Femur (tissue), 1 donor: ENCODE data around the gene SPEM3.

ENCODE experiments used
- DNase-seq: peaks from one replicate; pipeline ENCODE4 v3.0.0-alpha.2; 2017

Gene SPEM3

DNA sequence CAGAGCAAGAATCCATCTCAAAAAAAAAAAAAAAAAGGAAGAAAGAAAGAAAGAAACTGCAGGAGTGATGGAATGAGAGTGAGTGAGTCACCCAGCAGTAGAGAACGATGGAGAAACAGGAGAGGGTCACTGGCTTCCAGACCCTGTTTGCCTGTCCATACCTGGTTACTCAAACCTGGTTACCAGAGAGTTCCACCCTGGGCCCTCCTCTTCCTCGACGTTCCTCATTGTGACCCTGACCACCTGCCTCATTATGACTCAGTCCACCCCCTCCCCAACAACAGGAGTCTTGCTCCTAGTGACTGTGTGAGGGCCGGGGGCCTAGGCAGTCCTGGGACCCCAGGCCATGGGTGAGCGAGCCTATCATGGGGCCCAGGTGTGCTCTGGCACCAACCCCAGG, at the start of gene SPEM3:
TSS of gene SPEM3 (plus strand) at position 301 of the 400 bp plus-strand sequence. CDS start at position 347, 46 bp downstream.
- no peak for DNase-seq

DNA sequence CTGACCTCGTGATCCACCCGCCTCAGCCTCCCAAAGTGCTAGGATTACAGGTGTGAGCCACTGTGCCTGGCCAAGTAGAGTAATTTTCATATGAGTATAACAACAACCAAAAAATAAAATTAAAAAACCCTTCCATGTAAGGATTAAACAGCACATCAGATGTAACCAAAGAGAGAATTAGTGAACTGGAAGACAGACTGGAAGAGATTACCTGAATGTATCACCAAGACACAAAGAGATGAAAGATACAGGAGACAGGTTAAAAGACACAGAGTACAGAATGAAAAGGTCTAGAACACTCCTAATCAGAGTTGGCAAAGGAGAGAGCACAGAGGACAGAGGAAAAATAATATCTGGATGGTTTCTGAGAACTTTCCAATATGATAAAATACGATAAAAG, 49.5 kb upstream of the SPEM3 start:
- no peak for DNase-seq

DNA sequence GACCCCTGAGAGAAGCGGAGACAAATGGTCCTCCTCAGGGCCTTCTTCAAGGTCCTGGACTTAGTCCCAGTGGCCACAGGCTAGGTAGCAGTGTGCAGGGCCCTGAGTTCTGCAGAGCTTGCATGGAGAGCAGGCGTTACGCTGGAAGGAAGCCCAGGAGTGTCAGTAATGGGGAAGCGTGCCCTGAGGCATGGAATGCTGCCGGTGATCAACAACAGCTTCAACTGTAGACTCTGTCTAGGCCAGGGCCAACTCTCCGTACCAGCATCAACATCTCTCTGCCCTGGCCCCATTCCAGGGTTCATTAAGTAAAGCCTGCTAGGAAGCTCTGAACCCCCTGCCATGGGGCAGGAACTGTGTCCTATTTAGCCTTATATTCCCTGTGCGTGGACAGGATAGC, 48.3 kb upstream of the SPEM3 start:
- DNase-seq, result peak; percentile 55

DNA sequence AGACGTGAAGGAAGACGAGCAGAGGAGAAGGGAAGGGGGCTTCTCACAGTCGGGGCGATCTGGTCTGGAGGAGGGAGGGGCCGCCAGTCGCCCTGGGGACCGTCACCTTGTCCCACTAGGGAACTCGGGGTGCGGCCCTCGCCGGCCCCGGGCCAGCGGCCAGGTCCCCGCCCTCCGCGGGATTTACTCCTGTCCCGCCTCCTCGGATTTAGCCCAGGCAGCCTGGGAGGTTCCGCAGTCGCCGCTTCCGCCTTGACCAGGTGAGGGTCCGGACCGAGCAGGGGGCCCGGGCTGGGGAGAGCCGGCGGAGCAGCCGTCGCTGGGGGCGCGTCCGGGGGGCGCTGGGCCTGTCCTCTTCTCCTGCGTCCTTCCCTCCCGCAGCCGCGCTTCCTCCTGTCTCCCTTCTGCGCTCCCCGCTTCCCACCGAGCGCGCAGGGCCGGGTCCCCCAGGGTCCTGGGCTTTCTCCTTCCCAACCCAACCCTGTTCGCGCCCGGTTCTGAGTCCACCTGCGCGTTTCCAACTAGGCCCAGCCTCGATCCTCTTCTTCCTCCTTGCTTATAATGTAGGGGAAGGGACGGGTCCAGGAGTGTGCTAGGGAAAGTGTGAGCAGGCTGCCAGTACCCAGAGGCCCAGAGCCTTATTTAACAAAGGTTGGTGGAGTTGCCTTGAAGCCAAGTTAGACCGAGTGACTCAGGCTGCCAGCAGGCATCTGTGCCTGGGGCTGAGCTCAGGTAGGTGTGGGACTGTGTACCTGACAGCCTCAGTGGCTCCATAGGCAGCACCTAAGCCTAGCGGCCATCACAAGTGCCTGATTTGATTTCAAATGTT, 47.6 kb upstream of the SPEM3 start, which contains the start of gene TNK1:
TSS of gene TNK1 (plus strand) at position 235 of the 829 bp plus-strand sequence. CDS start 1,838 bp downstream, outside the sequence.
- DNase-seq, result no peak

DNA sequence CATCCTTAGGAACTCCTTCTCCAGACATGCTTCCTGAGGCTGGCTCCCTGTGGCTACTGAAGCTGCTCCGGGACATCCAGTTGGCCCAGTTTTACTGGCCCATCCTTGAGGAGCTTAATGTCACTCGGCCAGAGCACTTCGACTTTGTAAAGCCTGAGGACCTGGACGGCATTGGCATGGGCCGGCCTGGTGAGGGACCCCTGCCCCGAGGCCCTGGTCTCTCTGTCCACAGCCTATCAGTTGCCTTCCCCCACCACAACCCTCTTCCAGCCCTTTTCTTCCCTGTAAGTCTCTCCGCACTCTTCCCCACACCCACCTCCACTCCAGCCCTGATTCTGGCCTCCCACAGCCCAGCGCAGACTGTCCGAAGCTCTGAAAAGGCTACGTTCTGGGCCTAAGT, 45.8 kb upstream of the SPEM3 start:
- no peak for DNase-seq

DNA sequence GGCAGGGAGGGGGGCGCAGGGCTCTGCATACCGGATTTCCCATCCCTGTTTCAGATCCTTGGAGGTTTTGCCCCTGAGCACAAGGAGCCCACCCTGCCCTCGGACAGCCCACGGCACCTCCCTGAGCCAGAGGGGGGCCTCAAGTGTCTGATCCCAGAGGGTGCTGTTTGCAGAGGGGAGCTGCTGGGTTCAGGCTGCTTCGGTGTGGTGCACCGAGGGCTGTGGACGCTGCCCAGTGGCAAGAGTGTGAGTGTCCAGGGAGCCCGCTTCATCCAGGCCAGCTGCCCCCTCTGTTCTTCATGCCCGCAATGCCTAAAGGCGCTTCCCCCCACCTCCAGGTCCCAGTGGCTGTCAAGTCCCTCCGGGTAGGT, 45.3 kb upstream of the SPEM3 start:
- DNase-seq, result no peak

DNA sequence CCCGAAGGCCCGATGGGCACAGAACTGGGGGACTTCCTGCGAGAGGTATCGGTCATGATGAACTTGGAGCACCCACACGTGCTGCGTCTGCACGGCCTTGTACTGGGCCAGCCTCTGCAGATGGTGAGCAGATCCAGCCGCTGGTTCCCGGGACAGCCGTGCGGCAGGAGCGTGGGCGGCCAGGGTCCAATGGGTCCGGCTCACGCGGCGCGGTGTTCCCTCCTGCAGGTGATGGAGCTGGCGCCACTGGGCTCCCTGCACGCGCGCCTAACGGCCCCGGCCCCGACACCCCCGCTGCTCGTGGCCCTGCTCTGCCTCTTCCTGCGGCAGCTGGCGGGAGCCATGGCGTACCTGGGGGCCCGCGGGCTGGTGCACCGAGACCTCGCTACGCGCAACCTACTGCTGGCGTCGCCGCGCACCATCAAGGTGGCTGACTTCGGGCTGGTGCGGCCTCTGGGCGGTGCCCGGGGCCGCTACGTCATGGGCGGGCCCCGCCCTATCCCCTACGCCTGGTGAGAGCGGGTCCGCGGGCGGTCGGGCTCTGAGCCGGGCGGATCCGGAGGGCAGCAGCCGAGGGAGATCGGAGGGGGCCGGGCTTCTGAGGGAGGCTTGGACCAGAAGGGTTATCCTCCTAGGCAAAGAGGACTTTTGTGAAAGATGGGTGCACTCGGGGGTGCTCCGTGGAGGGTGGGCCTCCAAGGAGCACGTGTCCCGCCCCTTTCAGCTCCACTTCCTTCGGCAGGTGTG, 44.7 kb upstream of the SPEM3 start:
- peak; percentile 61 for DNase-seq

DNA sequence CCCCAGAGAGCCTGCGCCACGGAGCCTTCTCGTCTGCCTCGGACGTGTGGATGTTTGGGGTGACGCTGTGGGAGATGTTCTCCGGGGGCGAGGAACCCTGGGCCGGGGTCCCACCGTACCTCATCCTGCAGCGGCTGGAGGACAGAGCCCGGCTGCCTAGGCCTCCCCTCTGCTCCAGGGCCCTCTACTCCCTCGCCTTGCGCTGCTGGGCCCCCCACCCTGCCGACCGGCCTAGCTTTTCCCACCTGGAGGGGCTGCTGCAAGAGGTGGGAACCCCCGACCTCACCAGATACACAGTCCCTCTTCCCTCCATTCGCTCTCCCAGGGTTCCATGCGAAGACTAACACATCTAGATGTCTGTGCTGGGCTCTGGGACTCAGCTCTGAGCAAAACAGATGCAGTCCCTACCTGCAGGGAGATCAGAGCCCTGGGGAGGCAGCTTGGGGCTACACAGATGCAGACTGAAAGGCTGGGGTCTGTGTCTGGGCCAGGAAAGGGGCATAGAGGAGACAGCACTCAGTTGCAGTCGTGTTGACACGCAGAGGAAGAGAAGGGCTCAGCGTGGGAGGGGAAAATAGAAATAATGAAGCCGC, 44.1 kb upstream of the SPEM3 start:
- DNase-seq, result no peak

DNA sequence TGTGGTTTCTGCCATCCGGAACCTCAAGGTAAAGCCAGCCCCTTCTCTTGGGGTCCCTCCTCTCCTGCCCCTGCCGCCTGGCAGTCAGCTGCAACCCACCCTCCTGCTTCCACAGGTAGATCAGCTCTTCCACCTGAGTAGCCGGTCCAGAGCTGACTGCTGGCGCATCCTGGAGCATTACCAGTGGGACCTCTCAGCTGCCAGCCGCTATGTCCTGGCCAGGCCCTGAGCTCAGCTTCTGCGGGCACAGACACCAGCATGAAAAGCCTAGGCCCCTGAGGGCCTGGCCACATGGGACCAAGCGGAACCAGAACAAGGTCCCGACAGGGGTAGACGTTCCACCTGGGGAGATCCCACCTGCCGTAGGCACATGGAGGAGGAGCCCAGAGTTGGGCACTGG, 39.8 kb upstream of the SPEM3 start:
- DNase-seq, result no peak

DNA sequence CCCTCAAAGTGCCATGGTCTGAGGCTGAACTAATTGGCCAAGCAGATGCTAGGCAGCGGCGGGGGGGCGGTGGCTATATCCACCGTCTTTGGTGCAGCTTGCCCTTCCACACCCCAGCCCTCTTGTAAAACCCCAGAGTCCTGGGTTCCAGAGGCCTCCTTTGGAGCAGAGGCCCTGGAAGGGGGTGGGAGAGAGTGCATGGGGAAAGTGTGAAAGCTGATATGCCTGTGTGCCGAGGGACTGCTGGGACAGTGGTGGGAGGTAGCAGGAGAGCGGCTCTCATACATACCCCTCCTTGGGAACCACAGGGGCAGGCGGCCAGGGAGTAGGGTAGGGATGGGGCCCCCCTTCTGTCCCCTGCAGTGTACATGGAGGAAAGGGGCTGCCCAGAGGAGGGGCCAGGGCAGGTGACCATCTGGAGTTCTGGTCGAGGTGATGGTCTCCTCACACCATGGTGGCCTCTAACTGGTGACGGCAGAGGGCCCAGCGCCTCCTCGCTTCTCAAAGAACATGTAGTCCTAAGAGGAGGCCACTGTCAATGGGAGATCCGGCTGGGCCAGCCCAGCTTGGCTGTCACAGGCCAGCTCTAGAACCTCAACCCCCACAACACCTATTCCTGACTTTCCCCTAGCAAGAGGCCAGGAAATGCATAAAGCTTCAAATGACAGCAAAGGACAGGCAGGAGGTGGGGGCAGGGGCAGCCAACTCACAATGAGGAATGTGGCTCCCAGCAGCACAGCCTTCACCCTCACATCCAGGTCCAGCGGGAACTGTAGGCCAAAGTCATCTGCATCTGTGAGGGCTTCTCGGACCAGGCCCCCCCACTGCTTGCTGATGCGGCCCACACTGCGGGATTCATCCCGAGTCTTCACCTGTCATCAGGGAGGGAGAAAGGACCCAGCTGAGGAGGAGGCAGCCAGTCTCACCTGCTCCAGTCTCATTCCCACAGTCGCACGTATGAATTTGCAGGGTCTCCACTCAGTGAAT, 38.4 kb upstream of the SPEM3 start:
- DNase-seq, result no peak

DNA sequence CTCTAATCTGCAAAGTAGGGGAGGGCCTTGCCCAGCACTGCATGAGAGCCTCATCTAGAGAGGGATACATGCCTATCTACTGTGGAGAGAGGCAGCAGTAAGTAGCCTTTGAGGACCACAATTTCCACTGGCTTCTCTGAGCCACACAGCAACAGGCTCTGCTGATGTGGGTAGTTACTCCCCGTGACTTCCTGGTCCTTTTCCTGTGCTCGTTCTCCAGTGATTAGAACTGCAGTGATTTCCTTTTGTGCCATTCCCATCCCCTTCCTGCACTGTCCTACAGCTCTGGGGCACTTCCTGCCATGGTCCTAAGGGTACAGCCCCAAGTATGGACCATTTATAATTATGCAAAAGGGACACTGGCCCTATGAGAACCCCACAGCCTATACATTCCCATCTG, 37.4 kb upstream of the SPEM3 start:
- no peak for DNase-seq

DNA sequence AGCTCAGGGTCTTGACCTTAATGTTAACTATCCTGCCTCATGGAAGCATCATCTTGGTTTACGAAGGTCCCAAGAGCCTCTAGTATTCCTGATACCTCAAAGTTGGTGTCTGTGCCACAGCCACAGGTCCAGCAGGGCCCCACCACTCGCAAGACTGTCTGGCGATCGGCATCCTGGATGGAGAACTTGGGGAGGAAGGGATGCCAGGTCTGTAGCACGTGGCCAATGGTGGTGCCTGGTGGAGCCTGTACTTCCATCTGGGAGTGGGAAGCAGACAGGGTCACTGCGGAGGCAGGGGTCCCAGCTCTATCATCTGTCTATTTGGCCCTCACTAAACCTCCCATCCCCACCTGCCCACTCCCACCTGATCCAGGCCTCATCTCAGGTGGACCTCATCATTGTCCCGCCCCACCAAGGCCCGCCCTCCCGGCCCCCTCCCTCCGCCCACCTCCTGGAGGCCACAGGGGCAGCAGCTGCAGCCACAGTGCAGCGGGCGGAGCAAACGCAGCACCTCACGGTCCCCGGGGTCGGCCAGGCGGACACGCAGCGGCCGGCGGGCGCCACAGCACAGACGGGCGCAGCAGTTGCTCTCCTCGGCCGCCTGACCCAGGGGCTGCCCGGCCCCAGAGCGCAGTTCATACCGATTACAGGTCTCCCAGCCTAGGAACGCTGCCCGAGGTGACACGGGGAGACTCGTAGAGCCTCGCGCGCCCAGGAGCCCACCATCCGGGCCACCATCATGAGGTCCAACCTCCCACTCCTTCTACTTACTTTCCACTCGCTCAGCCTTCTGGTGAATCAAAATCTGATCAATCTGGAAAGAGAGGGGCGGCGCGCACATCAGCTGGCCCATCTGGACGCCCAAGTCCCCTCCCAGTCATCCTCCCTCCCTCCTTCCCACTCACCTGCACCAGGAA, 35.7 kb upstream of the SPEM3 start:
- no peak for DNase-seq

DNA sequence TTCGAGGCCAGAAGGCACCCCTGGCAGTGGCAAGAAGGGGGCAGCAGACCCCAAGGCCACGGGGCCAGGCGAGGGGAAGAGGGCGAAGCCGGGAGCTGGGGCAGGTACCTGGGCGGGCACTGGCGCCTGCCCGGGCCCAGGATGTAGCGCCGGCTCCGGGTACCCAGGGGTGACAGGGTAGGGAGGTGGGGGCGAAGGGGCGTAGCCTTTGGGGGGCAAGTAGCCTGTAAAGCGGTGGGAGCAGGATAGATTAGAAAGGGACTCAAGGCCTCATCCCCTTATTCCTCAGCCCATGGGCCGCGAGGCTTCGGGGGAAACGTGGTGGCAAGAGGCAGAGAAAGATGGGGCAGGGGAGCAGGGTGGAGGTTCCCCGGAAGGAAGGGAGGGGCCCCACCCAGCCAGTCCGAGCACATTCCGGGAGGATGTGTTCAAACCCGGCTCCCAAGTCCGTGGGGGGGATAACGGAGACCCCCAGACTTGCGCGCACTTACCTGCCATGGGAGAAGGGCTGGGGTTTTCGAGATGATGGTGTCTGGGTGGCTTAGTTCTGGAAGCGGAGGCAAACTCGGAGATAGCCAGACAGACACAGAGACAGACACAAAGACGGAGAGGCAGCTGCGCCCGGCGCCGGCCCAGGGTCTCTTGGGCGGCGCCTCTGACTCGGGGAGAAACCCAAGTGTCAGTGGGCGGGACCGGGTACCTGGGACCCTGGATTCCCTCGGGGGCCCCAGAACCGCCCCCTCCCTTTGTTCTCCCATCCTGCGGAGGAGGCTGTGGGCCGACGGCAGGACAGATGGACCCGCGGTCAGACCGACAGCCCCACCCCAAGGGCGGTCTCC, 34.8 kb upstream of the SPEM3 start:
- no peak for DNase-seq

DNA sequence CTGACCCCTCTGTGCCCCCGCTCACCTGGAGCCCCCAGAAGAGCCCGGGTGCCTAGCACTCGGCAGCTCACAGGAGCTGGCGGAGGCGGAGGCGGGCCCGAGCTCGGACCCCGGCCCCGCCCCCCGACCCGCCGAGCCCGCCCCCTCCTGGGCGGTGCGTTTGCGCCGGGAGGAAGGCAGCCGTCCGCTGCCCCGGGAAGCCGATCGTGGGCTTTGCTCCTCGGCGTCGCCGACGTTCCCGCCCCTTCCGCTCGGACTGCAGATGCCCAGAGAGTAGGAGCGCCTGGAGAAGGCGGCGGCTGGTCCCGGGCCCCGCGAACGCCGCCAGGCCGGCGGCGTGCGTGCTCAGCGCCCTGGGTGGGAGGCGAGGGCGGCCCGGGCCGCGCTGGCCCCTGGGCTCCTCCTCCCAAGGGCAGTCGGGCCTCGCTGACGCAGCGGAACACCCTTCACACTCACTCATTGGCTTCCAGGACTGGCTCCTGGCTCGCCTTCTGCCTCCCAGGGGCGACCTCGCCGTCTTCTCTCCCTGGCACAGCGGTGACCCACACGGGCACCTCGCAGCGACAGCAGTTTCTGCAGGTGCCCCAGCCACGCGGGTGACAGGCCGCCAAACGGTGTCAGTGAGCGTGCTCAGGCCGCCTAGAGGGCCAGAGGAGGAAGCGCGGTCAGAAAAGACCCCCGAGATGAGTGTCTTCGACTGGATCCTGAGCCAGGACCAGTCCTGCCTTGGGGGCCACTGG, 34.0 kb upstream of the SPEM3 start, which contains the start of gene PLSCR3:
TSS of gene PLSCR3 (minus strand) at position 74 of the 740 bp plus-strand sequence. CDS start 415 bp downstream, outside the sequence.
- DNase-seq, result peak; percentile 93

DNA sequence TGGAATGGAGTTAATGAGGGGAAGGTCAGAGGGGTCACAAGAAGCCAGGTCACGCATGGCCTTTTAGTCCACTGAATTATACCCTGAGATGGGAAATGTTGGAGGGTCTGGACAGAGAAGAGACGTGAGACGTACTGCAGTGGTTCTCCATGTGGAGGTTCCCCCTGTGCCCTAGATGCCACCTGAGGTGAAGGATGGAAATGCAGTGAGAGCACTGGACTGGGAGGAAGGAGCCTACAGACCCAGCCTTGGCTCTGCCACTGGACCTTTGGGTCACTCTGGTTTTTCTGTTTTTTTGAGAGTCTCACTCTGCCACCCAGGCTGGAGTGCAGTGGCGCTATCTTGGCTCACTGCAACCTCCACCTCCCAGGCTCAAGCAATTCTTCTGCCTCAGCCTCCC, 32.5 kb upstream of the SPEM3 start:
- no peak for DNase-seq

DNA sequence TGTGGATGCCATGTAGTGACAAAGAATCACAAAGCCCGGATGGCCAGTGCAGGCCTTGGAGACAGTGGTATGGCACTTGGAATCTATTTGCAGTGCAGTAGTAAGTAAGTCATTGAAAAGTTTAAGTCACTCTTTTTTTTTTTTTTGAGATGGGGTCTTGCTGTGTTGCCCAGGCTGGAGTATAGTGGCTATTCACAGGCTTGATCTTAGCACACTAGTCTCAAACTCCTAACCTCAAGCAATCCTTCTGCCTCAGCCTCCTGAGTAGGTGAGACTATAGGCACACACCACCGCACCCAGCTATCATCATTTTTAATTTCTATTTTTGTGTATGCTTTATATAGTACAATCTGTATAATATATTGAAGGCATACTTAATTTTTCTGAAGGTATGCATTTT, 30.0 kb upstream of the SPEM3 start:
- no peak for DNase-seq

DNA sequence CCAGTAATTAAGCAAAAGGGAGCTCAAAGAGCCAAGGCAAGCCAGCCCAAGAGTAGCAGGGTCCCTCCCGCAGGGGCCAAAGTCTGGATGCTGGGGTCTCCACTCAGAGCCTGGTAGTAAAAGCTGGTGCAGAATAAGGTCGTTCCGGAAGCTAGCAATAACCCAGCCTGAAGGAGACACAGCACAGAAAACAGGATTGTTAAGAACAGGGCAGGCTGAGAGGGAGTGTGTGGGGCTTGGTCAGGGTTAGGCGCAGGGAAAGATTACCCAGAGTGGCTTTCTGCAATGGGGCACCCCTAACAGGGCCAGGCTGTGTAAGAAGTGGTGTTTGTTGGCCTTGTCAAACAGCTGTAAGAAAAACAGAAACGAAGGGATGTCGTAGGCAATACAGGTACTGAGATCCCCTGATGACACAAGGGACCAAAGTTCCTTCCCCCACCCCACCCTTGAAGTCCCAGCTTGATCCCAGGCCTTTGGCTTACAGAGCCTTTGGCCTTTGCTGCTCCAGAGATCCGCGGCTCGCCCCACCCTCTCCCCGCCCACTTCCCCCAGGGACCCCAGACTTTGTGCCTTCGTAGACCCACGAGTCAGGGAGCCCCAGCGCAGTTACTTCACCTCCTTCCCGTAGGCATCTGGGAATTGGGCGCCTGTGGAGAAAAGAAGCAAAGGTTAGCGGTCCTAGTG, 25.5 kb upstream of the SPEM3 start:
- DNase-seq, result no peak

DNA sequence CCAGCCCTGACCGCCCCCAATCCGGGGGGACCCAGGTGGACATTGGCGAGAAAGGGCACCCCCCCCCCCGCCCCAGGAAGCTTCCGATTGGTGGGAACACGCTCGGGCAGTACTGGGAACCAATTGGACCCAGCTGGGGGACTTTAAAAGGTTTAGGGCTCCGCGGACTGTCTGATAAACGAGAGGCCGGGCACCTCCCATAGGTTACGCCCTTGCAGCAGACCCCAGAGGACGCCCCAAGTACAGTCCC, 25.0 kb upstream of the SPEM3 start:
- DNase-seq, result no peak
